HG03045 (cell line): Measurements from ENCODE around the gene IGFBP3.

ENCODE experiments used
- ATAC-seq: cut with Tn5 transposase; IDR thresholded peaks from one replicate; pipeline ENCODE4 v1.9.1; 2021; ENCODE audit warnings: mild to moderate bottlenecking, moderate library complexity; ENCODE audit not compliant: unreplicated experiment

The IGFBP3 gene

GRCh38 chr7:45874408-45875131 lies 46.5 kb downstream of the IGFBP3 start:
- no peak for ATAC-seq

- ATAC-seq, result no peak
These were observed 47.7 kb downstream of the IGFBP3 start for GRCh38 chr7:45873355-45873754.

- ATAC-seq, result no peak
These were observed 48.1 kb downstream of the IGFBP3 start, which contains the start of gene CCDC201 for GRCh38 chr7:45873035-45873354. TSS of gene CCDC201 (minus strand) at chr7:45873082. CDS start at chr7:45873007, 75 bp downstream.

GRCh38 chr7:45872116-45873034 lies 48.7 kb downstream of the IGFBP3 start:
- ATAC-seq, result no peak

GRCh38 chr7:45869426-45869825 lies 51.6 kb downstream of the IGFBP3 start:
- ATAC-seq, result no peak

GRCh38 chr7:45867471-45867870 lies 53.6 kb downstream of the IGFBP3 start:
- no peak for ATAC-seq

- ATAC-seq, result no peak
These were observed 55.3 kb downstream of the IGFBP3 start for GRCh38 chr7:45865594-45866410.

GRCh38 chr7:45863715-45864114 lies 57.4 kb downstream of the IGFBP3 start:
- ATAC-seq, result no peak
